Transverse colon (tissue), 3 donors: ENCODE measurements around the gene ADCY1.
"Not testable (repeated sequence)": the region's sequence is repeated elsewhere in the genome, so short reads cannot be mapped to it uniquely, and the experiment has no call there.

Experiments used
- EP300 ChIP-seq: sonication (generic); formaldehyde crosslinking; IDR thresholded peaks from one replicate; pipeline ENCODE4 v1.6.1; 2017; ENCODE audit warnings: antibody characterized with exemption, low read depth
- POLR2A ChIP-seq: fragments of 450-650 bp; IDR thresholded peaks from one replicate; pipeline ENCODE4 v1.6.1; 2016; ENCODE audit warnings: antibody characterized with exemption, mild to moderate bottlenecking, moderate library complexity
- TF ChIP-seq, protein P1 (sequence below), 5 experiments: fragments of 200-600 bp in 3 of 5; fragments of 450-650 bp in 2 of 5; sonication (generic) in 3 of 5; IDR thresholded peaks; 1 replicate in 2 of 5; 2 replicates in 3 of 5; pipeline ENCODE4 v1.5.1; 2016 to 2017; ENCODE audit warnings: antibody characterized with exemption in 5 of 5, inconsistent platforms in 3 of 5, mild to moderate bottlenecking in 2 of 5, moderate library complexity in 1 of 5

DNA sequence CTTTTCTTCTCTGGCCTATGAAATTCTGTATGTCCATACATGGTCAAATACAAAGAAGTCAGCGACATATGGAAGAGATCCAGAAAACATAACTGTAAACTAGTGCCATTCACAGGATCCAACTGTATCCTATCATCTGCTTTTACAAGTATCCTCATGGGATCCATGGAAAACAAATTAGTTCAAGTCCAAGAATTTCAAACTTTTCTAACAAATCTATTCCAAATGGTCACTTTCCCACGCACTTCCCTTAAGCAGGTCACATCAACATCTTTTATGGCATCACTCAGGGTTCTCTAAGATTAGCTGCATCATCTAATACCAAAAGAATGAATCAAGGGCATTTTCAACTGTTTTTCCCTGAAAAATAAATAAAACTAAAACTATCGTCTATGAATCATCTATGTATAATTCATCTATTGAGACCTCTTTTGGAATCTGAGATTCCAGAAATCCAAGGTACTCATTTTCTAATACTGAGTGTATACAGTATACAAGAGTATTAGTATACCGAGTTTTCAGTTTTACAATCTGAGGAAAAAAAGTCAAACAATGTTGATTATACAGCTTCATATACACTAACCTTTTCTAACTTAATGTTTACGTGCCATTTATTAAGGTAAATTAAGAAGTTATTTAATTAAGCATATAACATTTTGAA is 187.5 kb downstream of the ADCY1 start:
- TF ChIP-seq, protein P1, sequence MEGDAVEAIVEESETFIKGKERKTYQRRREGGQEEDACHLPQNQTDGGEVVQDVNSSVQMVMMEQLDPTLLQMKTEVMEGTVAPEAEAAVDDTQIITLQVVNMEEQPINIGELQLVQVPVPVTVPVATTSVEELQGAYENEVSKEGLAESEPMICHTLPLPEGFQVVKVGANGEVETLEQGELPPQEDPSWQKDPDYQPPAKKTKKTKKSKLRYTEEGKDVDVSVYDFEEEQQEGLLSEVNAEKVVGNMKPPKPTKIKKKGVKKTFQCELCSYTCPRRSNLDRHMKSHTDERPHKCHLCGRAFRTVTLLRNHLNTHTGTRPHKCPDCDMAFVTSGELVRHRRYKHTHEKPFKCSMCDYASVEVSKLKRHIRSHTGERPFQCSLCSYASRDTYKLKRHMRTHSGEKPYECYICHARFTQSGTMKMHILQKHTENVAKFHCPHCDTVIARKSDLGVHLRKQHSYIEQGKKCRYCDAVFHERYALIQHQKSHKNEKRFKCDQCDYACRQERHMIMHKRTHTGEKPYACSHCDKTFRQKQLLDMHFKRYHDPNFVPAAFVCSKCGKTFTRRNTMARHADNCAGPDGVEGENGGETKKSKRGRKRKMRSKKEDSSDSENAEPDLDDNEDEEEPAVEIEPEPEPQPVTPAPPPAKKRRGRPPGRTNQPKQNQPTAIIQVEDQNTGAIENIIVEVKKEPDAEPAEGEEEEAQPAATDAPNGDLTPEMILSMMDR (IDR thresholded peaks at IDR 0.05), result not testable (repeated sequence)
- TF ChIP-seq POLR2A, EP300: not testable (repeated sequence)
